ENCODE measurements around the gene ADGRL3.
"Not testable (repeated sequence)": the region's sequence is repeated elsewhere in the genome, so short reads cannot be mapped to it uniquely, and the experiment has no call there.

ADGRL3 gene

GRCh38 chr4:61828960-61829359, 628.8 kb downstream of the ADGRL3 start:
- H3K9me3 ChIP-seq (ENCODE audit: control insufficient read depth in 1 of 2, low read length in 2 of 2): no peaks in the 10 kb centered on the region
- H3K9ac ChIP-seq (ENCODE audit: low read depth in 1 of 2, low read length in 2 of 2): no peak overlapping the region
- no peaks in the 10 kb centered on the region for H3K36me3 ChIP-seq (ENCODE audit: control insufficient read depth in 1 of 2, insufficient read depth in 2 of 2, low read length in 2 of 2)
- H3K4me1 ChIP-seq (ENCODE audit: control insufficient read depth in 1 of 2, insufficient read depth in 2 of 2, low read length in 2 of 2): peaks cover 0 to 6% of the 10 kb centered on the region in 2 donors
- no peak overlapping the region for H3K4me3 ChIP-seq (ENCODE audit: low read depth in 1 of 2, low read length in 2 of 2)
- no peak overlapping the region for H3K27ac ChIP-seq (ENCODE audit: low read depth, low read length)
- no peaks in the 10 kb centered on the region for H3K27me3 ChIP-seq (ENCODE audit: control insufficient read depth in 1 of 2, insufficient read depth in 2 of 2, low read length in 2 of 2)

DNA sequence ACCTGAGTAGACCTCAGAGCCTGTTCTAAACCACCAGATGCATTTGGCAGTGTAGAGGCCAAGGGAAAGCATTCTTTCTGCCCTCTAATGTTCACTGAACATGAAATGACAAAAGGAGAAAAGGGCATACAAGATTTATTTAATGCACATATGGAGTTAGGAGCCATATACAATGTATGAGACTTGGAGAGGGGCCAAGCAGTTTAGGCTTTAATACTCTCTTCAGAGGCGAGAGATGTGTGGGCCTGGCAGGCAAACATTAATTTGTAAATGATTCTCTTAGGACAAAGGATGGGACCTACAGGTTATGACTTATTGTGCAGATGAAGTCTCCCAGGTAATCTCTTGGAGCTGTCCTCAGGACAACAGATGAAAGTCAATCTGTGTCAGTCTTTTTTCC, 631.9 kb downstream of the ADGRL3 start:
- Histone ChIP-seq H3K9me3 (ENCODE audit: control insufficient read depth in 1 of 2, low read length in 2 of 2) (no peaks in the 10 kb centered on the region), H3K27ac (ENCODE audit: low read depth, low read length) (no peak overlapping the region)

DNA sequence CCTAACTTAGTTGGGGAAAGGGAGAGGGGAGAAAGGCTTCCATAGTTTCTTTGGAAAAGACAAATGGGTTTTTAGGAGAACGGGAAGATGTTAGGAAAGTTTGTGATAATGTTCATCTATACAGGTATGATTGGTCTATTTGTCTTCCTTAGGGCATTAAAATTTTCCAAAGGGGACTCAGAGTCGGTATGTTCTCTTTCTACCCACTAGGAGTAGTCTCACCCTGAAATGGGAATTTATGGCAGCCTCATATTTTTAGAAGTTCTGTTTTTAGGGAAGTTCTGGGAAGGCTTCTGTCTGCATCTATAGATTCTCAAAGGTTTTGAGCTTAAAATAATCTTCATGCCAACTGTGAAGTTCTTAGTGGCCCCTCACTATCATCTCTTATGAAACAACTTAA, 637.3 kb downstream of the ADGRL3 start:
- no peaks in the 10 kb centered on the region for H3K9me3 ChIP-seq (ENCODE audit: control insufficient read depth in 1 of 2, low read length in 2 of 2)
- no peak overlapping the region for H3K27ac ChIP-seq (ENCODE audit: low read depth, low read length)
- H3K4me1 ChIP-seq (ENCODE audit: control insufficient read depth in 1 of 2, insufficient read depth in 2 of 2, low read length in 2 of 2): no peaks in the 10 kb centered on the region

More for the DNA sequence above, 631.9 kb downstream of the ADGRL3 start:
- no peaks in the 10 kb centered on the region for H3K27me3 ChIP-seq (ENCODE audit: control insufficient read depth in 1 of 2, insufficient read depth in 2 of 2, low read length in 2 of 2)
- H3K9ac ChIP-seq (ENCODE audit: low read depth in 1 of 2, low read length in 2 of 2): no peak overlapping the region
- H3K4me1 ChIP-seq (ENCODE audit: control insufficient read depth in 1 of 2, insufficient read depth in 2 of 2, low read length in 2 of 2): peaks cover 0 to 4% of the 10 kb centered on the region in 2 donors
- H3K36me3 ChIP-seq (ENCODE audit: control insufficient read depth in 1 of 2, insufficient read depth in 2 of 2, low read length in 2 of 2): no peaks in the 10 kb centered on the region
- no peak overlapping the region for H3K4me3 ChIP-seq (ENCODE audit: low read depth in 1 of 2, low read length in 2 of 2)

DNA sequence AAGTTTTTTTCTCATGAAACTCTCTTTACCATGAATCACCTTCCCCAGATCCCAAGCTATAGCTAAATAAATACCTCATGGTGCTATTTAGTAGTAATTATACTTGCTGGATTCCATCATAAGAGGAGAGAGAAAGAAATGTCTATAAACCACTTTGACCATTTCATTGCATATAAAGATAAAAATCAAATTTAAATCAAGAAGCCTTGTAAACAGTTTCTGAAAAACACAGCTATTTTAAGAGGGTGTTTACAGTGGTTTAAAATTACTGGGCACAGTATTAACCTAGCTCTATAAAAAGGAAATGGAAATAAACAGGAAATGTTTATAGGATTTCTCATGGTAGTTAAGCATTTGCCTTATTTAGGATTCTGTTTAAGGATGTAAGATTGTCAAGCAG, 637.9 kb downstream of the ADGRL3 start:
- no peak overlapping the region for H3K27ac ChIP-seq (ENCODE audit: low read depth, low read length)
- no peaks in the 10 kb centered on the region for H3K4me1 ChIP-seq (ENCODE audit: control insufficient read depth in 1 of 2, insufficient read depth in 2 of 2, low read length in 2 of 2)
- no peak overlapping the region for H3K9ac ChIP-seq (ENCODE audit: low read depth in 1 of 2, low read length in 2 of 2)
- H3K36me3 ChIP-seq (ENCODE audit: control insufficient read depth in 1 of 2, insufficient read depth in 2 of 2, low read length in 2 of 2): no peaks in the 10 kb centered on the region
- no peaks in the 10 kb centered on the region for H3K9me3 ChIP-seq (ENCODE audit: control insufficient read depth in 1 of 2, low read length in 2 of 2)
- no peak overlapping the region for H3K4me3 ChIP-seq (ENCODE audit: low read depth in 1 of 2, low read length in 2 of 2)
- H3K27me3 ChIP-seq (ENCODE audit: control insufficient read depth in 1 of 2, insufficient read depth in 2 of 2, low read length in 2 of 2): no peaks in the 10 kb centered on the region

More for the DNA sequence above, 637.3 kb downstream of the ADGRL3 start:
- no peak overlapping the region for H3K4me3 ChIP-seq (ENCODE audit: low read depth in 1 of 2, low read length in 2 of 2)
- no peaks in the 10 kb centered on the region for H3K36me3 ChIP-seq (ENCODE audit: control insufficient read depth in 1 of 2, insufficient read depth in 2 of 2, low read length in 2 of 2)
- H3K9ac ChIP-seq (ENCODE audit: low read depth in 1 of 2, low read length in 2 of 2): no peak overlapping the region
- H3K27me3 ChIP-seq (ENCODE audit: control insufficient read depth in 1 of 2, insufficient read depth in 2 of 2, low read length in 2 of 2): no peaks in the 10 kb centered on the region

DNA sequence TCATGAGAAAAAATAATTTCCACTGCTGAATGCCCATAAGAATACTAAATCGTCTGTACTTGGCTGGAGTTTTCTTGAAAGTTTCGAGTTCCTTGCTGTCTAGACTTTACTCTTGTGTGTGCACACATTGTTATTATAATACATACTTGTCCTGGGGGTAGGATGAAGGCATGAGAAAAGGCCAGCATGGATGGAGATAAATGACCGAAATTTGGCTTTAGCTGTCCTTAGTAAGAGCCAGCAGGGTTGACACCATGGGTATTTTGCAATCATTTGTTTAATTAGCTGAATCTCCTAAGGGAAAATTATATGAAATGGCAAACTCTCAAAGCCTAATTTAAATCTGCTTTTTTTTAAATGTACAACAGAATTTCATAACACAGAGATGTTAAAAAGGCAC, 641.6 kb downstream of the ADGRL3 start:
- Histone ChIP-seq H3K4me3 (ENCODE audit: low read depth in 1 of 2, low read length in 2 of 2) (no peak overlapping the region), H3K9ac (ENCODE audit: low read depth in 1 of 2, low read length in 2 of 2) (no peak overlapping the region), H3K27me3 (ENCODE audit: control insufficient read depth in 1 of 2, insufficient read depth in 2 of 2, low read length in 2 of 2) (no peaks in the 10 kb centered on the region), H3K27ac (ENCODE audit: low read depth, low read length) (no peak overlapping the region), H3K9me3 (ENCODE audit: control insufficient read depth in 1 of 2, low read length in 2 of 2) (no peaks in the 10 kb centered on the region), H3K4me1 (ENCODE audit: control insufficient read depth in 1 of 2, insufficient read depth in 2 of 2, low read length in 2 of 2) (no peaks in the 10 kb centered on the region), H3K36me3 (ENCODE audit: control insufficient read depth in 1 of 2, insufficient read depth in 2 of 2, low read length in 2 of 2) (no peaks in the 10 kb centered on the region)

- no peak overlapping the region for H3K9ac ChIP-seq (ENCODE audit: low read depth in 1 of 2, low read length in 2 of 2)
- no peaks in the 10 kb centered on the region for H3K27me3 ChIP-seq (ENCODE audit: control insufficient read depth in 1 of 2, insufficient read depth in 2 of 2, low read length in 2 of 2)
- no peaks in the 10 kb centered on the region for H3K4me1 ChIP-seq (ENCODE audit: control insufficient read depth in 1 of 2, insufficient read depth in 2 of 2, low read length in 2 of 2)
- H3K9me3 ChIP-seq (ENCODE audit: control insufficient read depth in 1 of 2, low read length in 2 of 2): no peaks in the 10 kb centered on the region
- H3K4me3 ChIP-seq (ENCODE audit: low read depth in 1 of 2, low read length in 2 of 2): no peak overlapping the region
- H3K36me3 ChIP-seq (ENCODE audit: control insufficient read depth in 1 of 2, insufficient read depth in 2 of 2, low read length in 2 of 2): no peaks in the 10 kb centered on the region
- H3K27ac ChIP-seq (ENCODE audit: low read depth, low read length): no peak overlapping the region
These were observed 651.0 kb downstream of the ADGRL3 start for GRCh38 chr4:61851126-61851525.

DNA sequence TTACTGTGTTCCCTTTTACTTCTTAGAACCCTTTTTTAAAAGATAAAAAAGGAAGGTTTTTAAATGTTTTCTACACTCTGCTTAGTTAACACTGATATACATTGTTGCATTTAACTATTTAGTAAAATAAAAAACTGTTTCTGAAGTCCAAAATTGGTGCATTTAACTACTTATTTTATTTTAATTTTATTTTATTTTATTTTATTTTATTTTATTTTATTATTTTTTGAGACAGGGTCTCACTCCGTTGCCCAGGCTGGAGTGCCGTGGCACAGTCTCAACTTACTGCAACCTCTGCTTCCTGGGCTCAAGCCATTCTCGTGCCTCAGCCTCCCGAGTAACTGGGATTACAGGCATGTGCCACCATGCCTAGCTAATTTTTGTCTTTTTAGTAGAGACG, 652.0 kb downstream of the ADGRL3 start:
- H3K9ac ChIP-seq (ENCODE audit: low read depth in 1 of 2, low read length in 2 of 2); H3K9me3 ChIP-seq (ENCODE audit: control insufficient read depth in 1 of 2, low read length in 2 of 2); H3K4me3 ChIP-seq (ENCODE audit: low read depth in 1 of 2, low read length in 2 of 2); H3K27ac ChIP-seq (ENCODE audit: low read depth, low read length); H3K4me1 ChIP-seq (ENCODE audit: control insufficient read depth in 1 of 2, insufficient read depth in 2 of 2, low read length in 2 of 2); H3K27me3 ChIP-seq (ENCODE audit: control insufficient read depth in 1 of 2, insufficient read depth in 2 of 2, low read length in 2 of 2); H3K36me3 ChIP-seq (ENCODE audit: control insufficient read depth in 1 of 2, insufficient read depth in 2 of 2, low read length in 2 of 2): not testable (repeated sequence)

- no peaks in the 10 kb centered on the region for H3K36me3 ChIP-seq (ENCODE audit: control insufficient read depth in 1 of 2, insufficient read depth in 2 of 2, low read length in 2 of 2)
- H3K27ac ChIP-seq (ENCODE audit: low read depth, low read length): no peak overlapping the region
- H3K9me3 ChIP-seq (ENCODE audit: control insufficient read depth in 1 of 2, low read length in 2 of 2): no peaks in the 10 kb centered on the region
- no peak overlapping the region for H3K4me3 ChIP-seq (ENCODE audit: low read depth in 1 of 2, low read length in 2 of 2)
- no peaks in the 10 kb centered on the region for H3K27me3 ChIP-seq (ENCODE audit: control insufficient read depth in 1 of 2, insufficient read depth in 2 of 2, low read length in 2 of 2)
- H3K9ac ChIP-seq (ENCODE audit: low read depth in 1 of 2, low read length in 2 of 2): no peak overlapping the region
- H3K4me1 ChIP-seq (ENCODE audit: control insufficient read depth in 1 of 2, insufficient read depth in 2 of 2, low read length in 2 of 2): no peaks in the 10 kb centered on the region
These were observed 652.9 kb downstream of the ADGRL3 start for GRCh38 chr4:61853041-61853440.

GRCh38 chr4:61860376-61860775, 660.2 kb downstream of the ADGRL3 start:
- Histone ChIP-seq H3K27ac (ENCODE audit: low read depth, low read length) (no peak overlapping the region), H3K4me3 (ENCODE audit: low read depth in 1 of 2, low read length in 2 of 2) (no peak overlapping the region), H3K4me1 (ENCODE audit: control insufficient read depth in 1 of 2, insufficient read depth in 2 of 2, low read length in 2 of 2) (peaks cover 0 to 8% of the 10 kb centered on the region in 2 donors), H3K36me3 (ENCODE audit: control insufficient read depth in 1 of 2, insufficient read depth in 2 of 2, low read length in 2 of 2) (no peaks in the 10 kb centered on the region), H3K9ac (ENCODE audit: low read depth in 1 of 2, low read length in 2 of 2) (no peak overlapping the region), H3K9me3 (ENCODE audit: control insufficient read depth in 1 of 2, low read length in 2 of 2) (no peaks in the 10 kb centered on the region), H3K27me3 (ENCODE audit: control insufficient read depth in 1 of 2, insufficient read depth in 2 of 2, low read length in 2 of 2) (no peaks in the 10 kb centered on the region)

DNA sequence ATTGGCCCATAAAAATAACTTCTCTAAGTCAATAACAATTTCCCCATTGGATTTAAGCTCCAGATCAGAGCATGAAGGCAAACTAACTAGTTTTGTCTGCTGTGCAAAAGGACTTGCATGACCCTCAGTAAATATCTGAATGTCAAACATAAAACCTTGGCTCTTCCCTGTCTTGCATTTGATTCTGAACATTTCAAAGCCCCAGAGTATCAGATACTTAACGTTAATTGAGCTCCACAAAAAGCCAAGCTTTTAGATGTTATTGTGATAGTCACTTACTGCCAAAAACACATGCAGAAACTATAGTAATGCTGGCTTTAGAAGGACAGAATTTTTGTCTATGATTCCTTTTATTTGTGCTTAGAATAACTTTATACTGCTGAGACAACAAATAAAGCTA, 664.2 kb downstream of the ADGRL3 start:
- Histone ChIP-seq H3K4me3 (ENCODE audit: low read depth in 1 of 2, low read length in 2 of 2) (no peak overlapping the region), H3K36me3 (ENCODE audit: control insufficient read depth in 1 of 2, insufficient read depth in 2 of 2, low read length in 2 of 2) (no peaks in the 10 kb centered on the region), H3K9me3 (ENCODE audit: control insufficient read depth in 1 of 2, low read length in 2 of 2) (no peaks in the 10 kb centered on the region), H3K4me1 (ENCODE audit: control insufficient read depth in 1 of 2, insufficient read depth in 2 of 2, low read length in 2 of 2) (peaks cover 0 to 8% of the 10 kb centered on the region in 2 donors), H3K9ac (ENCODE audit: low read depth in 1 of 2, low read length in 2 of 2) (no peak overlapping the region), H3K27ac (ENCODE audit: low read depth, low read length) (no peak overlapping the region), H3K27me3 (ENCODE audit: control insufficient read depth in 1 of 2, insufficient read depth in 2 of 2, low read length in 2 of 2) (no peaks in the 10 kb centered on the region)

- H3K36me3 ChIP-seq (ENCODE audit: control insufficient read depth in 1 of 2, insufficient read depth in 2 of 2, low read length in 2 of 2): no peaks in the 10 kb centered on the region
- no peak overlapping the region for H3K9ac ChIP-seq (ENCODE audit: low read depth in 1 of 2, low read length in 2 of 2)
- no peaks in the 10 kb centered on the region for H3K27me3 ChIP-seq (ENCODE audit: control insufficient read depth in 1 of 2, insufficient read depth in 2 of 2, low read length in 2 of 2)
- H3K9me3 ChIP-seq (ENCODE audit: control insufficient read depth in 1 of 2, low read length in 2 of 2): no peaks in the 10 kb centered on the region
- no peak overlapping the region for H3K4me3 ChIP-seq (ENCODE audit: low read depth in 1 of 2, low read length in 2 of 2)
- no peak overlapping the region for H3K27ac ChIP-seq (ENCODE audit: low read depth, low read length)
- H3K4me1 ChIP-seq (ENCODE audit: control insufficient read depth in 1 of 2, insufficient read depth in 2 of 2, low read length in 2 of 2): no peaks in the 10 kb centered on the region
These were observed 666.4 kb downstream of the ADGRL3 start for GRCh38 chr4:61866378-61867030.
